ENCODE measurements around the gene TMEM80. TPM values are rescaled to one million over a fixed set of nuclear protein-coding genes. Genes with fewer than 3 reads are reported as not detected.
"Not testable (repeated sequence)": the region's sequence is repeated elsewhere in the genome, so short reads cannot be mapped to it uniquely, and the experiment has no call there.

TMEM80 gene
- total RNA-seq: 5.7 TPM

GRCh38 chr11:695538-696248, at the start of gene TMEM80:
Gene TMEM80 (plus strand): TSS chr11:695816. CDS start chr11:695828, 12 bp downstream.
- Histone ChIP-seq H3K27ac (ENCODE audit: low read depth, low read length) (peak within 1 kb of the TSS; percentile 98), H3K4me1 (ENCODE audit: control insufficient read depth in 3 of 3, insufficient read depth in 3 of 3, low read length in 3 of 3) (peaks cover 31 to 46% (median 46%) of the 10 kb centered on the region in 3 donors), H3K27me3 (ENCODE audit: control insufficient read depth in 3 of 3, insufficient read depth in 3 of 3, low read length in 3 of 3) (no peaks in the 10 kb centered on the region), H3K4me3 (ENCODE audit: low read length in 3 of 3) (peak within 1 kb of the TSS; percentile 87 to 90 (median 89)), H3K36me3 (ENCODE audit: control insufficient read depth in 3 of 3, insufficient read depth in 3 of 3, low read length in 3 of 3) (peaks cover 0 to 6% (median 5%) of the 10 kb centered on the region in 3 donors), H3K9ac (ENCODE audit: low read depth in 1 of 3, low read length in 3 of 3) (peak within 1 kb of the TSS; percentile 95 to 98 (median 97)), H3K9me3 (ENCODE audit: control insufficient read depth in 3 of 3, low read length in 3 of 3) (no peaks in the 10 kb centered on the region)

- no peak overlapping the region for H3K4me3 ChIP-seq (ENCODE audit: low read length in 3 of 3)
- H3K36me3 ChIP-seq (ENCODE audit: control insufficient read depth in 3 of 3, insufficient read depth in 3 of 3, low read length in 3 of 3): peaks cover 13 to 16% (median 14%) of the 10 kb centered on the region in 3 donors
Observed at GRCh38 chr11:646214-646613, 49.4 kb upstream of the TMEM80 start.

GRCh38 chr11:647672-648158, 47.9 kb upstream of the TMEM80 start:
- not testable (repeated sequence) for H3K9me3 ChIP-seq (ENCODE audit: control insufficient read depth in 3 of 3, low read length in 3 of 3); H3K4me1 ChIP-seq (ENCODE audit: control insufficient read depth in 3 of 3, insufficient read depth in 3 of 3, low read length in 3 of 3); H3K27ac ChIP-seq (ENCODE audit: low read depth, low read length); H3K9ac ChIP-seq (ENCODE audit: low read depth in 1 of 3, low read length in 3 of 3); H3K4me3 ChIP-seq (ENCODE audit: low read length in 3 of 3); H3K27me3 ChIP-seq (ENCODE audit: control insufficient read depth in 3 of 3, insufficient read depth in 3 of 3, low read length in 3 of 3)
- H3K36me3 ChIP-seq (ENCODE audit: control insufficient read depth in 3 of 3, insufficient read depth in 3 of 3, low read length in 3 of 3): peaks cover 10 to 15% (median 10%) of the 10 kb centered on the region in 3 donors

More at GRCh38 chr11:646214-646613, 49.4 kb upstream of the TMEM80 start:
- peaks cover 0 to 2% (median 0%) of the 10 kb centered on the region in 3 donors for H3K9me3 ChIP-seq (ENCODE audit: control insufficient read depth in 3 of 3, low read length in 3 of 3)
- no peaks in the 10 kb centered on the region for H3K27me3 ChIP-seq (ENCODE audit: control insufficient read depth in 3 of 3, insufficient read depth in 3 of 3, low read length in 3 of 3)
- H3K4me1 ChIP-seq (ENCODE audit: control insufficient read depth in 3 of 3, insufficient read depth in 3 of 3, low read length in 3 of 3): no peaks in the 10 kb centered on the region
- no peak overlapping the region for H3K9ac ChIP-seq (ENCODE audit: low read depth in 1 of 3, low read length in 3 of 3)
- no peak overlapping the region for H3K27ac ChIP-seq (ENCODE audit: low read depth, low read length)

- H3K27ac ChIP-seq (ENCODE audit: low read depth, low read length): no peak overlapping the region
- H3K4me1 ChIP-seq (ENCODE audit: control insufficient read depth in 3 of 3, insufficient read depth in 3 of 3, low read length in 3 of 3): no peaks in the 10 kb centered on the region
- H3K27me3 ChIP-seq (ENCODE audit: control insufficient read depth in 3 of 3, insufficient read depth in 3 of 3, low read length in 3 of 3): no peaks in the 10 kb centered on the region
- H3K9me3 ChIP-seq (ENCODE audit: control insufficient read depth in 3 of 3, low read length in 3 of 3): no peaks in the 10 kb centered on the region
- no peak overlapping the region for H3K9ac ChIP-seq (ENCODE audit: low read depth in 1 of 3, low read length in 3 of 3)
- peaks cover 3 to 7% (median 4%) of the 10 kb centered on the region in 3 donors for H3K36me3 ChIP-seq (ENCODE audit: control insufficient read depth in 3 of 3, insufficient read depth in 3 of 3, low read length in 3 of 3)
- no peak overlapping the region for H3K4me3 ChIP-seq (ENCODE audit: low read length in 3 of 3)
Observed at GRCh38 chr11:650482-650881, 45.1 kb upstream of the TMEM80 start.

- H3K9me3 ChIP-seq (ENCODE audit: control insufficient read depth in 3 of 3, low read length in 3 of 3); H3K27me3 ChIP-seq (ENCODE audit: control insufficient read depth in 3 of 3, insufficient read depth in 3 of 3, low read length in 3 of 3); H3K4me3 ChIP-seq (ENCODE audit: low read length in 3 of 3); H3K36me3 ChIP-seq (ENCODE audit: control insufficient read depth in 3 of 3, insufficient read depth in 3 of 3, low read length in 3 of 3); H3K4me1 ChIP-seq (ENCODE audit: control insufficient read depth in 3 of 3, insufficient read depth in 3 of 3, low read length in 3 of 3); H3K9ac ChIP-seq (ENCODE audit: low read depth in 1 of 3, low read length in 3 of 3); H3K27ac ChIP-seq (ENCODE audit: low read depth, low read length): not testable (repeated sequence)
Observed at GRCh38 chr11:653136-653535, 42.5 kb upstream of the TMEM80 start.

- Histone ChIP-seq H3K4me3 (ENCODE audit: low read length in 3 of 3) (no peak overlapping the region), H3K9ac (ENCODE audit: low read depth in 1 of 3, low read length in 3 of 3) (no peak overlapping the region), H3K4me1 (ENCODE audit: control insufficient read depth in 3 of 3, insufficient read depth in 3 of 3, low read length in 3 of 3) (no peaks in the 10 kb centered on the region), H3K36me3 (ENCODE audit: control insufficient read depth in 3 of 3, insufficient read depth in 3 of 3, low read length in 3 of 3) (peaks cover 5 to 7% (median 6%) of the 10 kb centered on the region in 3 donors), H3K27me3 (ENCODE audit: control insufficient read depth in 3 of 3, insufficient read depth in 3 of 3, low read length in 3 of 3) (no peaks in the 10 kb centered on the region), H3K9me3 (ENCODE audit: control insufficient read depth in 3 of 3, low read length in 3 of 3) (no peaks in the 10 kb centered on the region), H3K27ac (ENCODE audit: low read depth, low read length) (no peak overlapping the region)
Observed at GRCh38 chr11:653837-654236, 41.8 kb upstream of the TMEM80 start.

GRCh38 chr11:654444-654843, 41.2 kb upstream of the TMEM80 start:
- H3K4me1 ChIP-seq (ENCODE audit: control insufficient read depth in 3 of 3, insufficient read depth in 3 of 3, low read length in 3 of 3); H3K27me3 ChIP-seq (ENCODE audit: control insufficient read depth in 3 of 3, insufficient read depth in 3 of 3, low read length in 3 of 3); H3K9ac ChIP-seq (ENCODE audit: low read depth in 1 of 3, low read length in 3 of 3); H3K36me3 ChIP-seq (ENCODE audit: control insufficient read depth in 3 of 3, insufficient read depth in 3 of 3, low read length in 3 of 3); H3K9me3 ChIP-seq (ENCODE audit: control insufficient read depth in 3 of 3, low read length in 3 of 3); H3K4me3 ChIP-seq (ENCODE audit: low read length in 3 of 3); H3K27ac ChIP-seq (ENCODE audit: low read depth, low read length): not testable (repeated sequence)

- H3K27me3 ChIP-seq (ENCODE audit: control insufficient read depth in 3 of 3, insufficient read depth in 3 of 3, low read length in 3 of 3): no peaks in the 10 kb centered on the region
- no peaks in the 10 kb centered on the region for H3K4me1 ChIP-seq (ENCODE audit: control insufficient read depth in 3 of 3, insufficient read depth in 3 of 3, low read length in 3 of 3)
- no peak overlapping the region for H3K4me3 ChIP-seq (ENCODE audit: low read length in 3 of 3)
- no peak overlapping the region for H3K9ac ChIP-seq (ENCODE audit: low read depth in 1 of 3, low read length in 3 of 3)
- H3K27ac ChIP-seq (ENCODE audit: low read depth, low read length): no peak overlapping the region
- H3K36me3 ChIP-seq (ENCODE audit: control insufficient read depth in 3 of 3, insufficient read depth in 3 of 3, low read length in 3 of 3): peaks cover 7 to 9% (median 7%) of the 10 kb centered on the region in 3 donors
- no peaks in the 10 kb centered on the region for H3K9me3 ChIP-seq (ENCODE audit: control insufficient read depth in 3 of 3, low read length in 3 of 3)
Observed at GRCh38 chr11:655036-655726, 40.4 kb upstream of the TMEM80 start.

- peaks cover 0 to 6% (median 3%) of the 10 kb centered on the region in 3 donors for H3K4me1 ChIP-seq (ENCODE audit: control insufficient read depth in 3 of 3, insufficient read depth in 3 of 3, low read length in 3 of 3)
- peaks cover 5 to 9% (median 7%) of the 10 kb centered on the region in 3 donors for H3K36me3 ChIP-seq (ENCODE audit: control insufficient read depth in 3 of 3, insufficient read depth in 3 of 3, low read length in 3 of 3)
- H3K27me3 ChIP-seq (ENCODE audit: control insufficient read depth in 3 of 3, insufficient read depth in 3 of 3, low read length in 3 of 3): no peaks in the 10 kb centered on the region
- no peaks in the 10 kb centered on the region for H3K9me3 ChIP-seq (ENCODE audit: control insufficient read depth in 3 of 3, low read length in 3 of 3)
- no peak overlapping the region for H3K4me3 ChIP-seq (ENCODE audit: low read length in 3 of 3)
- no peak overlapping the region for H3K27ac ChIP-seq (ENCODE audit: low read depth, low read length)
- no peak overlapping the region for H3K9ac ChIP-seq (ENCODE audit: low read depth in 1 of 3, low read length in 3 of 3)
Observed at GRCh38 chr11:656426-656825, 39.2 kb upstream of the TMEM80 start.

GRCh38 chr11:656866-657265, 38.8 kb upstream of the TMEM80 start:
- no peak overlapping the region for H3K9ac ChIP-seq (ENCODE audit: low read depth in 1 of 3, low read length in 3 of 3)
- H3K9me3 ChIP-seq (ENCODE audit: control insufficient read depth in 3 of 3, low read length in 3 of 3): no peaks in the 10 kb centered on the region
- H3K36me3 ChIP-seq (ENCODE audit: control insufficient read depth in 3 of 3, insufficient read depth in 3 of 3, low read length in 3 of 3): peaks cover 5 to 10% (median 7%) of the 10 kb centered on the region in 3 donors

More at GRCh38 chr11:656866-657265, 38.8 kb upstream of the TMEM80 start:
- no peak overlapping the region for H3K27ac ChIP-seq (ENCODE audit: low read depth, low read length)
- no peaks in the 10 kb centered on the region for H3K27me3 ChIP-seq (ENCODE audit: control insufficient read depth in 3 of 3, insufficient read depth in 3 of 3, low read length in 3 of 3)
- H3K4me3 ChIP-seq (ENCODE audit: low read length in 3 of 3): no peak overlapping the region
- peaks cover 0 to 6% (median 3%) of the 10 kb centered on the region in 3 donors for H3K4me1 ChIP-seq (ENCODE audit: control insufficient read depth in 3 of 3, insufficient read depth in 3 of 3, low read length in 3 of 3)
